Suppressor macrophage treated with lipopolysaccharide for 1 hour (primary cell): ENCODE measurements around the gene GPHN.
A peak's percentile ranks its signal among the peaks of the same experiment; 100 is the strongest.

Experiments used
- DNase-seq, 3 donors: peaks; one replicate each; pipeline ENCODE4 v3.0.0-alpha.2; 2020 to 2022

The GPHN gene

DNA sequence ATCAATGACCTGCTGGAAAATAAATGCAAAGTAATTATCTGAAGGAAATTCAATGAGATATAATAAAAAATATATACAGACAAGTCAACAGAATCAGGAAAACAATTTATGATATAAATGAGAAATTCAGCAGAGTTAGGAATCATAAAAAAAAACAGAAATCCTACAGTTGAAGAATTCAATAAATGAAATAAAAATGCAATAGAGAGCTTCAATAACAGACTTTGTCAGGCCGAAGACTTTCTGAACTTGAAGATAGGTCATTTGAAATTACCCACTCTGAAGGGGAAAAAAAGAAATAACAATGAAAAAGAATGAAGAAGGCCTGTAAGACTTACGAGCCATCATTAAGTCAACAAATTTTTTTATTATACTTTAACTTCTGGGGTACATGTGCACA is 665.8 kb downstream of the GPHN start:
- DNase-seq, result no peak

DNA sequence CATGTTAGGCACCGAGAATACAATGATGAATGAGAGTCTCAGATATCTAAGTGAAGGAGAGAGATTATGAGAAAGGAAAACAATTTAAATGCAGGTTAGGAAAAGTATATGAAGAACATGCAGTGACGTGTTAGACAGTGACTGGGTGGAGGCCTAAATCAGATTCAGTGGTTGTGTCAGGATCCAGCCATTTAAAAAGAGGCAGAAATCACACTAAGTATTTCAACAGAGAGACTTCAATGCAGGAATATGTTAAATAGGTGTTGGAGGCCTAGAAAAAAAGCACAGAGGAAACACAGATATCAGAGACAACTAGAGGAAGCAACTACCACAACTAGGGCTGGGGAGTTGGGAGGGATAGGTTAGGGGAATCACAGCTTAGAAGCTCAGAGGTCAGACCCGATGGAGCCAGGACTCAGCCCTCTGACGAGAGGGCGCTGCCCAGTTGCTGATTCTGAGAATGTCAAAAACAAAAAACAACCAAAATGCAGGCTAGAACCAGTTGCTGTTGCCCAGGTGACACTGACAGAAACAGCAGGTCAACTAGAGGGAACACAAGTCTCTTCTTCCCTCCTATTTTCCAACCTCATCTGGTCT is 678.3 kb downstream of the GPHN start:
- DNase-seq, result no peak

DNA sequence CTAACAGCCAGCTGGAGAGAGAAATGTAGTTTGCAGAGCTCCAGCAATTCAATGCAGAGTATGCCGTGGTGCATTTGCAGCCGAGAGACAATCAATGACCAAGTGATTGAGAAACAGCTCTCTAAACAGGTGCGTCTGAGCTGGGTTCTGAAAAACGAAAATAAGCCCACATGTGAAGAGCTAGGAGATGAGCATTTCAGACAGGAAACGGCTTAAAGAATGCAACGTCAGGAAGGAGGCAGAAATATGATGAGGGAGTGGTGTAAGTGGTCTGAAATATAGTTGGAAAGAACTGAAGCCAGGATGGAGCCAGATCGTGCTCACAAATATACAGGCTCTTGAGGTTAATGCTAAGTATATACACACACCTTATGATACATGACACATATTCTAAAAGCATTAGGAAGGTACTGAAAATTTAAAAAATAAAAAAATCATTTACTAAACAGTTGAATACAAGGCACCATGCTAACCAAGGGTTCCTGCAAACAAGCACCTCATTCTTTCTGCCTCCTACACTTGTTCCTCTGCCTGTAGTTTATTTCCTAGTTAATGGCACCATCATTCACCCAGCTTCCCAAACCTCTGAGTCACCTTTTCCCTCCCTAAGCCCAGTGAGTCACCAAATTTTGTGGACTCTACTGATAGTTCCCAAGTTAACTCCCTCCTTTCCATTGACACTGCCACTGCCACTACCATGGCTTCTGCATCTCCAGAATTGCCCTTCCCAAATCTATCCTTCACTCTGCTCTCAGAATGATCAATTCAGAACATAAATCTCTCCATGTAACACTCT is 679.0 kb downstream of the GPHN start:
- DNase-seq, result peak in 2 of 3 donors; percentile 1 to 3

DNA sequence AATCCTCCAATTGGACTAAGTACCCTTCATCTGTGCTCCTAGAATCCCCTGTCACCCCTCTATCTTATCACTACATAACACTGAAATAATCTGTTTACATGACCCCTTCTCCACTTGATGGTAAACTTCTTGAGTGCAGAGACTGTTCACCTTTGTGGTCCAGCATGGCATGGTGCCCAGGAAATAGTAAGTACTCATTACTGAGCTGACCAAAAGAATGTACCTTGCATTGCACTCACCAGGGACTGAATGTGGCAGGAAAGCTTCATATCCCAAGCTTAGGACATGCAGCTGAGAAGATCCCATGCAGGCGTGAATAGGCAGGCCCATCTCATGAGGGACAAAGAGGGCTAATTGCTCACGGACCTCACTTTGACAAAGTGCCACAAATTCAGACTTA is 679.9 kb downstream of the GPHN start:
- no peak for DNase-seq

DNA sequence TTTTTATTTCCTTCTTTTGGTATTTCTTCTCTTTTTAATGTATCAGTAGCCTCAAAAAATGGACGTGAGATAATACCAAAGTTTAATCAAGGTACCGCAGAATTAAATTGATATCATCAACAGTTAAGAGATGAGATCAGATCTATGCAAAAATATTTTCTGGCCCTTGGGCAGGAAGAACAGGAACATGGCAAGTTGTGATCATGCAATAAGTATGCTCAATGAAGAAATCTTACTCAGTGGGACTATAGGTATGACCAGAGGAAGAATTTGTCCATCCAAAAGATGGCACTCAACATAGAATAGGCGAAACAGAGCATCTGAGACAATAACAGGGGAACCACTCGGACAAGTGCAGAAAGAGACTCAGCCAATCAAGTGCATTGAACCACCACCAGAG is 680.4 kb downstream of the GPHN start:
- DNase-seq, result no peak

DNA sequence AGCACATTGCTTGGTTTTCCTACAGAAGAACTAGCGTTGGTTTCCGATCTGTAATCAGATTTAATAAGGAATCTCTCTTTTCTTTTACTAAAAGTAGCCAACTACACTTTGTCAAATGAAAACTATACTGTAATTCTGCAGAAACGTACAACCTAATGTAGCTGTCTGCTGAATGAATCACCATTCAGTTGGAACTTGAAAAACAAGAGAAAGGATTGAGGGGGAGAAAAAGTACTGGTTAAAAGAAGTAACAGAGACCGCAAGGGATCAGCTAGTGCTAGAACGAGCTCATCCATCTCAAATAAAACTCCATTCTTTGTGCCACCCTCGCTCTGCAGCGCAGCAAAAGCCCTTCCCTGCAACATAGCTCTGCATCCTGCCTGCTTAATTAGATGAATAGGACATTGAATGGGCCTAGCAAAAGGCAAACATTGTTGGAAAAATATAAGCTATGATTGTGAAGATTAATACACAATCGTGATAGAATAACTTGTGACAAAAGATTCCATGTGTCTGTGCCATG is 683.9 kb downstream of the GPHN start:
- DNase-seq, result no peak

DNA sequence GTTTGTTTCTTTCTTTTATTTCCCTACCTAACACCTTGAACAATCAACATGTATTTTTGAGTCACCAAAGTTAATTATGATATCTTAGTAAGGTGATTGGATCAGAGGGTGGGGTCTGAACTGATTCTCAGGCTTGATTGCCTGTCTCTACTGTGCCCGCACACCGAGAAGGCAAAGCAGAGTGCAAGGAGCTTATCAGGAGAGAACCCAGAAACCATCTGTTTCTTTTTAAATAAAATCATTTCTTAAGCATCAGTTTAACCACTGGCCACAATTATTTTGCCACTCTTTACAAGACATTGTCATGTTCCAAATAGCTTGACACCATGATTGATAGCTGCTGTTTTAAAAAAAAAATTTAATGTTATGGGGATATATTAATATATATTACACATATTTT is 684.4 kb downstream of the GPHN start:
- no peak for DNase-seq

DNA sequence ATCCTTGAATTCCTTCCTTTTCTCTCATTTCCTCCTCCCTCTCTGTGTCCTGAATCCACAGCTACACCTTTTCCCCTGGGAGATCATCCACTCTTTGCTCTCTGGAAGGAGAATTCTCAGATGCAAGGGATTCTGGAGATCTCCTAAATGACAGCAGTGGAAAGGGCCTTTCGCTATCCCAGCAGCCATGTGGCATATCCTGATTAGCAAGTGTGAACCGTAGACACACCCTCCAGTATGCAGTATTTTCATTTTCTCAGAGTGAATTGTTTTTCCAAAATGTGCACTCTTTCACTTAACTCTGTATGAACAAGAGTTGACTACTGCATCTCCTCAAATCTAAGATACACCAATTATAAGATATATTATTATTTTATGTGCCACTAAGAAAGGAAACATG is 687.3 kb downstream of the GPHN start:
- no peak for DNase-seq

DNA sequence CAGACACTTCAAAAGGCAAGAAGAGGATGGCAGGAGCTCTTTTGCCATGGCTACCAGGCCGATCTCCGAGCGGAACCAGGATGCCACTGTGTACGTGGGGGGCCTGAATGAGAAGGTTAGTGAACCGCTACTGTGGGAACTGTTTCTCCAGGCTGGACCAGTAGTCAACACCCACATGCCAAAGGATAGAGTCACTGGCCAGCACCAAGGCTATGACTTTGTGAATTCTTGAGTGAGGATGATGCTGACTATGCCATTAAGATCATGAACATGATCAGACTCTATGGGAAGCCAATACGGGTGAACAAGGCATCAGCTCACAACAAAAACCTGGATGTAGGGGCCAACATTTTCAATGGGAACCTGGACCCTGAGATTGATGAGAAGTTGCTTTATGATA is 691.1 kb downstream of the GPHN start:
- no peak for DNase-seq

DNA sequence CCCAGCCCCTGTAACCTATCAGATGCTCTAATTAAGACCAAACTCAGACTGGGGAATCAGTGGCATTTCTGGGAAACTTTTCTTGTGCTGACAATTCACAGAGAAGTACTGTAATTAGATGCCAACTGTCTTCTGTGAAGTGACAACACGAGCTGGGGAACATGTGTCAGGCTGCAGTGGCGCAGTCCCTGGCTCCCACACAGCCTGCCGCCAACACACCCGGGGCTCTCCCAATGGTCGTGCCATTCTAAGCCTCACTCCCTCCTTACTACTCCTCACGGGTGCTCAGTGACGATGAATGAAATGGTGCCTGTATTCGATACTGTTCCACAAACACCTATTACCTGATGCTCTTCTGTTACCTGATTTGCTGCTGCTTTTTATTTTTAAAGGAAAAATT is 699.9 kb downstream of the GPHN start:
- DNase-seq, result no peak

DNA sequence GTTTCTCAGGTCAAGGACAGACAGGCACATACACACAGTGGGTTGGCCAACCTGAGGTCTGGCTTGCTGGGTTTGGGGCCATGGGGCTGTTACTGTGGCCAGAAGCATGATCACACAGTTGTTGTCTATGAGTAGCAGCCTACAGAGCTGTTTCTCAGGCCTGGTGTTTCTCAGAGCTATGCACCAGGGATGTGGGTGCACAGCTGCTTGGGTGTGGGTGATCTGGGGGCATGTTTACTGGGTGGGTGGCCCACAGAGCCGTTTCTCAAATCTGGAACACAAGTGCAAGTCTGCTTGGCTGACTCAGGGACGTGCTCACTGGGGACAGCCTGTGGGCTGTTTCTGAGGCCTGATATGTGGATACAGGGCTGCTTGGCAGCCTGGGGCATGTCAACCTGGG is 710.2 kb downstream of the GPHN start:
- no peak for DNase-seq

DNA sequence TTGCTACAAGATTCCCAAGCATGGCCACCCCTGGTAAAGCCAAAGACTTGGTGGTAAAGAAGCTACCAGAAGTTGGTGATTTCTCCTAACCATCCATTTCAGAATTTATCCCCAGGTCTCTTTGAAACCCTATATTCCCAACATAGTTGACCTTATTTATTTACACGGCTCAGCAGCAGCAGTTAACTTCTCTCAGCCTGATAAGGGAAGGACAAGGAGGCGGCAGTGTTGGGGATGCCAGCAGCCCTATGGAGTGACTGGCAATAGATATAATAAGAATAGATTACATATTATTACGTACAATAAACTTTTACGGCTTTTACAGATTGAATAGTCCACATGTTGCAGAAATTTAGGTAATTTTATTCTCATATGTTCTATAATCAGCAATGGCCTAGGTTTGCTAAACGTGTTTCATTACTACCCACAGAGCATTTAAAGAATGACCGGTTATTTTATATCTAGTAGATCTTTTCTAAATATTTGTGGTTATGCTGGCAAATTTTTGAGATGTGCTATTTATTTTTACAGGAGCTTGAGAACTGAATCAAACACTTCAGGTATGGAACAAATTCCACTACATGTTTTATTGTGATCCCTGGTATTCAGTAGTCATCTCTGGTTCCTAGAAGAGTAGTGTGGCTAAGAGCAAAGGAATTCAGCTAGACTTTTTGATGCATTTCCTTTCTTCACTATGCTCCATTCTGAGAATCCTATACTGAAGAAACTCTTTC is 713.5 kb downstream of the GPHN start:
- DNase-seq, result no peak

DNA sequence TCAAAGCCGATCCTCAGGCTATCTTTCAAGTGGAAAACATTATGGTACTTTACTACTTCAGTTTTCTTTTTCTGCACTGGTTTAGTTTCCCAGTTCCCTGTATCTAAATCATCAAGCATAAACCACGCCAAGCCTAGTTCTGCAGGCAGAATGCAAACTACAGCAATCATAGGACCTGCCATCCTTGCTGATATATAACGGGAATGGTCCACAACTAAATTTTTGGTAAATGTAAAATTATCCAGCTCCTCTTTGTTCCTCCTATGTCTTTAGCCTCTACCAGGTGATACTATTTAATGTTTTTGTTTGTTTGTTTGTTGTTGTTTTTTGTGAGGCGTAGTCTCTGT is 714.0 kb downstream of the GPHN start:
- no peak for DNase-seq

DNA sequence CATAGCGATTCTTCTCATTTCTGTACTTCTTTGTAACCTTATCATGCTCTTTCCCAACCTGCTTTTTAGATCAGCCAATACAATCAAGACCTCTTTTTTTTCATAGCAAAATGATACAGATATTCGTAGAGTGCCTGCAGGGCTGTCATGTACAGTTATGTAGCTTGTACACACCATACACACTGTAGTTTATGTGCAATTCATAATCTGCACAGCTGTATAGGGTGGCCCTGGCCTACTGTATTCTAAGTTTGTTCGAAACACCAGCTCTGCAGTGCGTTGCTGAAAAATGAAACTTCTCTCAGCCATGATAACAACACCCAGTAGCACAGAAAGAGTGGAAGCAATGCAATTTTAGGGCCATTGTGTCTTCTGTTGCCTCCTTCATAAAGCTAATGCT is 717.6 kb downstream of the GPHN start:
- DNase-seq, result no peak

DNA sequence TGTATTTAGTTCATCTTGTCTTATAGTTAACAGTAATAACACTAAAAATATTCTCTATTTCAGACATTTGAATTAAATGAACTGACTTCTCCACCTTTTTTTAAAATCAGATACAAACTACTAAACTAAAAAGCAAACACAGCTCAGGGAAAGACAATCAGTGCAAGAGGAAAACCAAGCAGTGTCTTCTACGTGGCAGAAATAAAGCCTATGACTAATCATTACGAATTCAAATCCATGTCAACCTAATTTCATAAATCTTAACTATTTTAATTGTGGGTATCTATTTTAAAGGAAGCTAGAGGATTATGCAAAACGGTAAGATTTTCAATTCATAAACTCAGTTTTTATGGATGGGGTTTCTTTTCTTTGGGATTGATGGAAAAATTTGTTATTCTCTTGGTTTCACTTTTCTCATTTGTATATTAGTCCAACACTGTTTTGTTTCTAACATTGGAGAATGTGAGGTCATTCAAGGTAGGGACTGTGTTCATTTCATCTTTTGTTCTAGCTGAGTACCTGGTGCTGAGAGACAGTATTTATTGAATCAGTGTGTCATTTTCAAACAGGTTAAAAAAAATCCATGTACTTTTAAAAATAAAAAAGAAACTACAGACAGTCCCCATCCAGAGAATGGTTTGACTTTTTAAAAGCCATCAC is 720.5 kb downstream of the GPHN start:
- DNase-seq, result no peak
